HL-60 (cell line): ENCODE data around the gene XPNPEP1.

Experiments used
- DNase-seq, 2 experiments: peaks; one replicate each; pipeline ENCODE4 v3.0.0-alpha.2; 2010 to 2020; ENCODE audit warnings: low read depth in 1 of 2, low spot score in 1 of 2
- H3K27ac ChIP-seq: fragments of 250-450 bp; sonication (Bioruptor Pico); replicated peaks from 2 replicates; pipeline ENCODE4 v1.5.1; 2020; ENCODE audit warnings: mild to moderate bottlenecking, moderate library complexity
- H3K27me3 ChIP-seq: fragments of 250-450 bp; sonication (Bioruptor Pico); 2 replicates; pipeline ENCODE4 v1.5.1; 2021; ENCODE audit warnings: mild to moderate bottlenecking, moderate library complexity; ENCODE audit not compliant: insufficient read depth, poor library complexity, severe bottlenecking
- H3K4me3 ChIP-seq: replicated peaks from 2 replicates; pipeline ENCODE4 v1.5.1; 2011; ENCODE audit warnings: mild to moderate bottlenecking, control low read depth, low read length; ENCODE audit not compliant: insufficient read depth
- GABPA ChIP-seq: IDR thresholded peaks from 2 replicates; pipeline ENCODE4 v1.6.1; 2012; ENCODE audit warnings: low read depth
- POLR2AphosphoS5 ChIP-seq: IDR thresholded peaks from 2 replicates; pipeline ENCODE4 v1.6.1; 2012; ENCODE audit warnings: low read depth
- SPI1 ChIP-seq: IDR thresholded peaks from 2 replicates; pipeline ENCODE4 v1.6.1; 2012; ENCODE audit warnings: low read depth, mild to moderate bottlenecking, borderline replicate concordance
- TF ChIP-seq, protein P1 (sequence below): IDR thresholded peaks from 2 replicates; pipeline ENCODE4 v1.6.1; 2012; ENCODE audit warnings: low read depth; ENCODE audit not compliant: insufficient replicate concordance
- TF ChIP-seq, protein P2 (sequence below): IDR thresholded peaks from one replicate; pipeline ENCODE4 v1.5.1; 2011; ENCODE audit warnings: low read length, control low read depth, inconsistent platforms; ENCODE audit not compliant: insufficient read depth

The XPNPEP1 gene

DNA sequence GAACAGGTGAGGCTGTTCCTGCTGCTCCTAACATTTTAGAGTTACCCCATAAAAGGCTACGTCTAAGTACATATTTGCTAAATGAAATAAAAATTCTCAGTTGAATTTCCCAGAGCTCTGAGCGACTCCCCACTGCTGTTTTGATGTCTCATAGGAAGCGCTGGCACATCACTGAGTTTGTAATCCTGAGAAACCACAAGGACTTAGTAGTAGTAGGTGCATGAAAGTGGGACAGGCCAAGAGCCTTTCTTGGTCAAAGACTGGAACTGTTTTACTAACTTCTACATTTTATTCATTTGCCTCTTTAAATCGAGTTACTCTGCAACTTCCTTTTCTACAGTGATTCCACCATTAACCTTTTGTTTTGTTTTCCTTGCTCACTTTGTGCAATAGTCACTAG, 85.9 kb downstream of the XPNPEP1 start:
- no peak overlapping the region for H3K27ac ChIP-seq
- no peak for DNase-seq
- peaks cover 3% of the 10 kb centered on the region for H3K27me3 ChIP-seq
- TF ChIP-seq GABPA = no peak
- TF ChIP-seq, protein P1, sequence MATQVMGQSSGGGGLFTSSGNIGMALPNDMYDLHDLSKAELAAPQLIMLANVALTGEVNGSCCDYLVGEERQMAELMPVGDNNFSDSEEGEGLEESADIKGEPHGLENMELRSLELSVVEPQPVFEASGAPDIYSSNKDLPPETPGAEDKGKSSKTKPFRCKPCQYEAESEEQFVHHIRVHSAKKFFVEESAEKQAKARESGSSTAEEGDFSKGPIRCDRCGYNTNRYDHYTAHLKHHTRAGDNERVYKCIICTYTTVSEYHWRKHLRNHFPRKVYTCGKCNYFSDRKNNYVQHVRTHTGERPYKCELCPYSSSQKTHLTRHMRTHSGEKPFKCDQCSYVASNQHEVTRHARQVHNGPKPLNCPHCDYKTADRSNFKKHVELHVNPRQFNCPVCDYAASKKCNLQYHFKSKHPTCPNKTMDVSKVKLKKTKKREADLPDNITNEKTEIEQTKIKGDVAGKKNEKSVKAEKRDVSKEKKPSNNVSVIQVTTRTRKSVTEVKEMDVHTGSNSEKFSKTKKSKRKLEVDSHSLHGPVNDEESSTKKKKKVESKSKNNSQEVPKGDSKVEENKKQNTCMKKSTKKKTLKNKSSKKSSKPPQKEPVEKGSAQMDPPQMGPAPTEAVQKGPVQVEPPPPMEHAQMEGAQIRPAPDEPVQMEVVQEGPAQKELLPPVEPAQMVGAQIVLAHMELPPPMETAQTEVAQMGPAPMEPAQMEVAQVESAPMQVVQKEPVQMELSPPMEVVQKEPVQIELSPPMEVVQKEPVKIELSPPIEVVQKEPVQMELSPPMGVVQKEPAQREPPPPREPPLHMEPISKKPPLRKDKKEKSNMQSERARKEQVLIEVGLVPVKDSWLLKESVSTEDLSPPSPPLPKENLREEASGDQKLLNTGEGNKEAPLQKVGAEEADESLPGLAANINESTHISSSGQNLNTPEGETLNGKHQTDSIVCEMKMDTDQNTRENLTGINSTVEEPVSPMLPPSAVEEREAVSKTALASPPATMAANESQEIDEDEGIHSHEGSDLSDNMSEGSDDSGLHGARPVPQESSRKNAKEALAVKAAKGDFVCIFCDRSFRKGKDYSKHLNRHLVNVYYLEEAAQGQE = no peak
- TF ChIP-seq SPI1 = no peak
- no peak for TF ChIP-seq POLR2AphosphoS5
- TF ChIP-seq, protein P2, sequence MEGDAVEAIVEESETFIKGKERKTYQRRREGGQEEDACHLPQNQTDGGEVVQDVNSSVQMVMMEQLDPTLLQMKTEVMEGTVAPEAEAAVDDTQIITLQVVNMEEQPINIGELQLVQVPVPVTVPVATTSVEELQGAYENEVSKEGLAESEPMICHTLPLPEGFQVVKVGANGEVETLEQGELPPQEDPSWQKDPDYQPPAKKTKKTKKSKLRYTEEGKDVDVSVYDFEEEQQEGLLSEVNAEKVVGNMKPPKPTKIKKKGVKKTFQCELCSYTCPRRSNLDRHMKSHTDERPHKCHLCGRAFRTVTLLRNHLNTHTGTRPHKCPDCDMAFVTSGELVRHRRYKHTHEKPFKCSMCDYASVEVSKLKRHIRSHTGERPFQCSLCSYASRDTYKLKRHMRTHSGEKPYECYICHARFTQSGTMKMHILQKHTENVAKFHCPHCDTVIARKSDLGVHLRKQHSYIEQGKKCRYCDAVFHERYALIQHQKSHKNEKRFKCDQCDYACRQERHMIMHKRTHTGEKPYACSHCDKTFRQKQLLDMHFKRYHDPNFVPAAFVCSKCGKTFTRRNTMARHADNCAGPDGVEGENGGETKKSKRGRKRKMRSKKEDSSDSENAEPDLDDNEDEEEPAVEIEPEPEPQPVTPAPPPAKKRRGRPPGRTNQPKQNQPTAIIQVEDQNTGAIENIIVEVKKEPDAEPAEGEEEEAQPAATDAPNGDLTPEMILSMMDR = no peak
- H3K4me3 ChIP-seq = no peak overlapping the region

DNA sequence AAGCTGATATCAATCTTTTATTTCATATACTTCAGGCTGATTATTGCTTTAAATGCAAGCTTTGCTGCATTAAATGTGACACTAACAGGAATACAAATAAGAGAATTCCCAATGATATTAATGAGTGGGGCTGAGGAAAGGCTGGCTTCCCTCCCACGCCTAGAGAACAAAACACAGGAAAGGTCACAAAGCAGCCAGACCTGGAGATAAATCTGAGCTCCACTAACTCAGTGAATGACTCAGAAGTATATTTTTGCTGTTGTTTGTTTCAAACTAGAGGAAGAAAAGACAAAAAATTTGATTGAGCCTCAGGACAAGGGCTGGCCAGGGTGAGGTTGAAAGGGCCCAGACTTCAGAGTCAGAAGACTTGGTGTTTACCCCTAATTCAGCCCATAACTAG, 88.1 kb downstream of the XPNPEP1 start:
- Histone ChIP-seq H3K27ac (no peak overlapping the region), H3K4me3 (no peak overlapping the region), H3K27me3 (peaks cover 3% of the 10 kb centered on the region)
- TF ChIP-seq, protein P1 = no peak
- TF ChIP-seq GABPA (no peak), POLR2AphosphoS5 (no peak), SPI1 (no peak)
- TF ChIP-seq, protein P2 = no peak
- no peak for DNase-seq

DNA sequence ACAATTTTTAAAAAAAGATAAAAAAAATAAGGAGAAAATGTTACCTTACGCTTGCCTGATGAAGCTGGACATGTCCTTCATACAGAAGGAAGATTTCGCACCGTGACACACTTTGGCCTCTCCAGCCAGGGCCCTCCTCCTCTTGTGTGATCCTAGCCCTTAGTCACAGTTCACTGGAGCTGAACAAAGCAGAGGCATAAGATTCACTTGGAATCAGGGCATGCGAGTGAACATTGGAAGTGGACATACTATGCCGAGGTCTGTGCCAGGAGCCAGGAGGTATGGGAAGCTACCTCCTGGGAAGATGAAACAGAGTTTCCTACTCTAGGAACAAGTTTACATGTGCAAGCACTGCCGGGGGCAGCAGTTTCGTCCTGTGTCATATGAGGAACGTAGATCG, 91.5 kb downstream of the XPNPEP1 start:
- H3K27ac ChIP-seq = no peak overlapping the region
- no peak for DNase-seq
- no peak overlapping the region for H3K4me3 ChIP-seq
- TF ChIP-seq SPI1 (no peak), POLR2AphosphoS5 (no peak)
- H3K27me3 ChIP-seq = peaks cover 3% of the 10 kb centered on the region

DNA sequence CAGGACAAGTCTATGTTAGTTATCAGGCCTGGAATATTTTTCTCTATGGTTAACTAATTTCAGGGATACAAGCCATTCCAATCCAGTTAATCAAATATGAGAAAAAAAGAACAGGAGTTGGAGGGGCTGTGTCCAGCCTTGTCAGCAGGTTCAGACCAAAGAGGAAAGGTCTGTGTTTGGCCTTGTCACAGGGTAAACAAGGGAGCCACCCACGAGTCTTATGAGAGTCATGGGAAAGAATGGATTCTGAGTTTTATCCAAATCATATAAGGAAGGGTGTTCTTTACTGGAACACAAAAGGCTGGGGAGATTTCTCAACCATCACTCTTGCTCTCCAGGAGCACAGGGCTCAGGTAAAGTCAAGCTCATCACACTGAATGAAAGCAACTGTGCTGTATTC, 99.1 kb downstream of the XPNPEP1 start:
- DNase-seq = no peak
- no peak for TF ChIP-seq GABPA
- TF ChIP-seq, protein P2 = no peak
- TF ChIP-seq SPI1 = no peak
- TF ChIP-seq, protein P1 = no peak
- no peak for TF ChIP-seq POLR2AphosphoS5
- Histone ChIP-seq H3K27me3 (peaks cover 6% of the 10 kb centered on the region), H3K27ac (no peak overlapping the region), H3K4me3 (no peak overlapping the region)
